GM18498 (cell line): ENCODE data around the gene IGFBP1.

Experiments used
- ATAC-seq: cut with Tn5 transposase; IDR thresholded peaks from one replicate; pipeline ENCODE4 v1.9.1; 2021; ENCODE audit warnings: mild to moderate bottlenecking, moderate library complexity; ENCODE audit not compliant: unreplicated experiment

IGFBP1 gene

GRCh38 chr7:45880433-45880860, 7.8 kb upstream of the IGFBP1 start:
- ATAC-seq = no peak

GRCh38 chr7:45881280-45881758, 7.0 kb upstream of the IGFBP1 start:
- ATAC-seq = no peak

GRCh38 chr7:45881759-45882464, 6.4 kb upstream of the IGFBP1 start:
- ATAC-seq = no peak

GRCh38 chr7:45882465-45882810, 5.8 kb upstream of the IGFBP1 start:
- ATAC-seq = no peak

- ATAC-seq = no peak
Observed at GRCh38 chr7:45884136-45884535, 4.2 kb upstream of the IGFBP1 start.

- ATAC-seq = no peak
Observed at GRCh38 chr7:45885264-45885882, 2.9 kb upstream of the IGFBP1 start.

- no peak for ATAC-seq
Observed at GRCh38 chr7:45886931-45887667, 1.2 kb upstream of the IGFBP1 start.

GRCh38 chr7:45888993-45889366, 692 bp downstream of the IGFBP1 start:
- ATAC-seq = no peak

GRCh38 chr7:45889367-45890067, 1.2 kb downstream of the IGFBP1 start:
- no peak for ATAC-seq

- ATAC-seq = no peak
Observed at GRCh38 chr7:45890125-45890901, 2.0 kb downstream of the IGFBP1 start.

GRCh38 chr7:45890902-45891461, 2.7 kb downstream of the IGFBP1 start:
- ATAC-seq = no peak

GRCh38 chr7:45891462-45892402, 3.4 kb downstream of the IGFBP1 start:
- no peak for ATAC-seq

- ATAC-seq = no peak
Observed at GRCh38 chr7:45892407-45893035, 4.2 kb downstream of the IGFBP1 start.

- no peak for ATAC-seq
Observed at GRCh38 chr7:45893374-45893995, 5.2 kb downstream of the IGFBP1 start.

- ATAC-seq = no peak
Observed at GRCh38 chr7:45893996-45894664, 5.8 kb downstream of the IGFBP1 start.

- ATAC-seq = no peak
Observed at GRCh38 chr7:45894665-45895062, 6.4 kb downstream of the IGFBP1 start.

GRCh38 chr7:45897042-45897690, 8.9 kb downstream of the IGFBP1 start:
- no peak for ATAC-seq
